Activated CD4-positive, alpha-beta T cell treated with anti-CD3 and anti-CD28 coated beads for 36 hours (primary cell): ENCODE measurements around the gene IGSF8. TPM values are rescaled to one million over a fixed set of nuclear protein-coding genes. Genes with fewer than 3 reads are reported as not detected.

Source experiments
- ATAC-seq: fragments of 200-7000 bp; cut with Tn5 transposase; one replicate; pipeline ENCODE4 v1.10.0; 2021; ENCODE audit warnings: mild to moderate bottlenecking, moderate library complexity
- CTCF ChIA-PET: fragments of 350-600 bp; sonication (Branson Sonifier 250); formaldehyde crosslinking; loops from one replicate; lab custom pipeline; 2021; ENCODE audit warnings: antibody characterized with exemption; lab: Charles Lee
- POLR2A ChIA-PET: fragments of 350-600 bp; sonication (Branson Sonifier 250); formaldehyde crosslinking; loops from one replicate; lab custom pipeline; 2021; ENCODE audit warnings: antibody characterized with exemption, inconsistent platforms; lab: Charles Lee
- DNase-seq: peaks from one replicate; pipeline ENCODE4 v3.0.0-alpha.2; 2020
- H3K27ac Mint-ChIP-seq: one replicate; pipeline ENCODE4 v1.8.0; 2021; ENCODE audit warnings: mixed read lengths
- H3K27me3 Mint-ChIP-seq: one replicate; pipeline ENCODE4 v1.8.0; 2021; ENCODE audit warnings: mixed read lengths
- H3K36me3 Mint-ChIP-seq: one replicate; pipeline ENCODE4 v1.8.0; 2021; ENCODE audit warnings: low read depth, mixed read lengths
- H3K4me1 Mint-ChIP-seq: one replicate; pipeline ENCODE4 v1.8.0; 2021; ENCODE audit warnings: mixed read lengths
- H3K4me3 Mint-ChIP-seq: one replicate; pipeline ENCODE4 v1.8.0; 2021; ENCODE audit warnings: mild to moderate bottlenecking, moderate library complexity, mixed read lengths
- H3K9me3 Mint-ChIP-seq: one replicate; pipeline ENCODE4 v1.8.0; 2021; ENCODE audit warnings: low read depth, mixed read lengths
- intact Hi-C, 2 experiments: fragments of 100-400 bp; cut with DNase I in 1 of 2; cut with micrococcal nuclease in 1 of 2; formaldehyde crosslinking; loops; one replicate each; pipeline versions ENCODE4 v1.14.2 to v1.15.1; 2022 to 2024; cut with DNase I, micrococcal nuclease
- total RNA-seq, 2 experiments: library from RNA; stranded (reverse); gene quantifications; one replicate each; pipeline ENCODE4 v1.2.3, GENCODE V29; 2021

Gene IGSF8
- total RNA-seq, 2 experiments from 2014 or later, result 29.2 to 33.8 TPM

GRCh38 chr1:160094291-160094625 lies 4.2 kb downstream of the IGSF8 start:
- no peaks in the 10 kb centered on the region for H3K27me3 Mint-ChIP-seq
- peaks cover 22% of the 10 kb centered on the region for H3K4me1 Mint-ChIP-seq
- no peak overlapping the region for H3K4me3 Mint-ChIP-seq
- ChIA-PET POLR2A (interaction anchor here (0.5 kb wide), 1 partner anchor 166 kb away, joined by 6 read pairs; no protein-coding TSS in a partner anchor), CTCF (interaction anchor here (6.5 kb wide), 1 partner anchor 8 kb away, joined by 81 read pairs; no protein-coding TSS in a partner anchor)
- no peak for DNase-seq
- no peak for ATAC-seq
- no peak overlapping the region for H3K27ac Mint-ChIP-seq
- peaks cover 5% of the 10 kb centered on the region for H3K36me3 Mint-ChIP-seq
- intact Hi-C loops, result no loop called here
- H3K9me3 Mint-ChIP-seq, result no peaks in the 10 kb centered on the region

GRCh38 chr1:160093624-160094290 lies 4.7 kb downstream of the IGSF8 start:
- no peak for ATAC-seq
- POLR2A ChIA-PET, result interaction anchor here (0.5 kb wide), 1 partner anchor 166 kb away, joined by 6 read pairs; no protein-coding TSS in a partner anchor
- no peak for DNase-seq
- Mint-ChIP-seq H3K4me1 (peaks cover 19% of the 10 kb centered on the region), H3K9me3 (no peaks in the 10 kb centered on the region), H3K27me3 (no peaks in the 10 kb centered on the region), H3K4me3 (no peak overlapping the region), H3K27ac (no peak overlapping the region), H3K36me3 (peaks cover 9% of the 10 kb centered on the region)
- CTCF ChIA-PET, result interaction anchor here (6.5 kb wide), 1 partner anchor 8 kb away, joined by 81 read pairs; no protein-coding TSS in a partner anchor
- intact Hi-C loops, result no loop called here

GRCh38 chr1:160093069-160093395 lies 5.4 kb downstream of the IGSF8 start:
- no peak overlapping the region for H3K27ac Mint-ChIP-seq
- DNase-seq, result no peak
- no peak overlapping the region for H3K4me3 Mint-ChIP-seq
- ATAC-seq, result no peak
- no peaks in the 10 kb centered on the region for H3K9me3 Mint-ChIP-seq
- POLR2A ChIA-PET, result no interaction called here
- H3K27me3 Mint-ChIP-seq, result no peaks in the 10 kb centered on the region
- CTCF ChIA-PET, result interaction anchor here (0.8 to 6.5 kb wide), 2 partner anchors 7 to 8 kb away, joined by 3 to 81 read pairs; no protein-coding TSS in a partner anchor
- intact Hi-C loops, result no loop called here
- peaks cover 9% of the 10 kb centered on the region for H3K36me3 Mint-ChIP-seq
- H3K4me1 Mint-ChIP-seq, result peaks cover 19% of the 10 kb centered on the region

- ATAC-seq (no peak), DNase-seq (no peak)
- Mint-ChIP-seq H3K27me3 (no peaks in the 10 kb centered on the region), H3K9me3 (no peaks in the 10 kb centered on the region), H3K27ac (no peak overlapping the region), H3K4me3 (no peak overlapping the region), H3K4me1 (peaks cover 16% of the 10 kb centered on the region), H3K36me3 (peaks cover 6% of the 10 kb centered on the region)
- POLR2A ChIA-PET, result no interaction called here
- intact Hi-C loops, result no loop called here
- CTCF ChIA-PET, result interaction anchor here (0.8 to 6.5 kb wide), 3 partner anchors 6 to 14 kb away, joined by 3 to 81 read pairs (median 6); no protein-coding TSS in a partner anchor
These were observed 5.9 kb downstream of the IGSF8 start for GRCh38 chr1:160092366-160093068.

- Mint-ChIP-seq H3K4me1 (peaks cover 9% of the 10 kb centered on the region), H3K36me3 (peaks cover 9% of the 10 kb centered on the region), H3K27me3 (no peaks in the 10 kb centered on the region), H3K4me3 (no peak overlapping the region), H3K27ac (peak overlapping the region; percentile 19), H3K9me3 (no peaks in the 10 kb centered on the region)
- intact Hi-C loops, result no loop called here
- no peak for DNase-seq
- ChIA-PET POLR2A (no interaction called here), CTCF (interaction anchor here (1.0 kb wide), 1 partner anchor 13 kb away, joined by 6 read pairs; no protein-coding TSS in a partner anchor)
- no peak for ATAC-seq
These were observed 6.7 kb downstream of the IGSF8 start for GRCh38 chr1:160091666-160092223.

GRCh38 chr1:160090760-160091159 lies 7.7 kb downstream of the IGSF8 start:
- Mint-ChIP-seq H3K4me3 (no peak overlapping the region), H3K27me3 (no peaks in the 10 kb centered on the region), H3K36me3 (peaks cover 9% of the 10 kb centered on the region), H3K27ac (no peak overlapping the region), H3K9me3 (no peaks in the 10 kb centered on the region), H3K4me1 (peaks cover under 1% of the 10 kb centered on the region)
- ATAC-seq (no peak), DNase-seq (no peak)
- POLR2A ChIA-PET, result no interaction called here
- CTCF ChIA-PET, result interaction anchor here (0.8 to 26.0 kb wide), 2 partner anchors 14 to 30 kb away, joined by 4 to 636 read pairs; partner anchors contain the start of gene KCNJ10
- intact Hi-C loops, result no loop called here

- intact Hi-C loops, result no loop called here
- ChIA-PET CTCF (interaction anchor here (0.6 to 26.0 kb wide), 3 partner anchors 29 to 162 kb away, joined by 3 to 636 read pairs (median 4); partner anchors contain the start of gene KCNJ10), POLR2A (no interaction called here)
- Mint-ChIP-seq H3K36me3 (peaks cover 9% of the 10 kb centered on the region), H3K9me3 (no peaks in the 10 kb centered on the region), H3K27me3 (no peaks in the 10 kb centered on the region), H3K4me1 (no peaks in the 10 kb centered on the region), H3K4me3 (no peak overlapping the region), H3K27ac (no peak overlapping the region)
- DNase-seq (no peak), ATAC-seq (no peak)
These were observed 8.5 kb downstream of the IGSF8 start for GRCh38 chr1:160089883-160090282.

DNA sequence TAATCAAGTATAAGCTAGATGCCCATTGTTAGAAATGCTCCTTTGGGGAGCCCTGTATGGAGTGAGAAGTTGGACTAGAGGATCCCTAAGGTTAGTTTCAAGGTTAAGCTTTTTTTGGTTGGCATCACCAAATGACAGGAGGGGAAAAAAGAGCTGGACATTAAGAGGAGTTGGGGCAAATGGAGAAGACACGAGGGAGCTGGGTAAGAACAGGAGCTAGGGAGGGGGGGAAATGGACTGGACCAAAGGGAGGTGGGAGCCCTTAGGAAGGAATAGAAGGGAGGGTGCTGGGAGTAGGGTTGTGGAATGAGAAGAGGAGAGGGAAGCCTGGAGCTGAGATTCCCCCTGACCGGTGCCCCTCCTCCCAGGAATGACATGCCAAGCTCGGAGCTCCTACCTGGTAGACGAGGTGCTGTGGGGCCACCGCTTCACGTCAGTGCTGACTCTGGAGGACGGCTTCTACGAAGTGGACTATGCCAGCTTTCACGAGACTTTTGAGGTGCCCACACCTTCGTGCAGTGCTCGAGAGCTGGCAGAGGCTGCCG lies 11.2 kb downstream of the IGSF8 start:
- peaks cover 9% of the 10 kb centered on the region for H3K27me3 Mint-ChIP-seq
- peaks cover 12% of the 10 kb centered on the region for H3K36me3 Mint-ChIP-seq
- DNase-seq, result no peak
- H3K27ac Mint-ChIP-seq, result no peak overlapping the region
- POLR2A ChIA-PET, result interaction anchor here (0.9 to 1.5 kb wide), 2 partner anchors 8 to 11 kb away, joined by 4 to 5 read pairs; partner anchors contain the start of gene IGSF8
- intact Hi-C loops, result no loop called here
- no peaks in the 10 kb centered on the region for H3K9me3 Mint-ChIP-seq
- H3K4me3 Mint-ChIP-seq, result no peak overlapping the region
- no peak for ATAC-seq
- CTCF ChIA-PET, result interaction anchor here (0.5 to 26.0 kb wide), 11 partner anchors 9 to 204 kb away, joined by 3 to 636 read pairs (median 4); partner anchors contain the start of genes IGSF8 and KCNJ10
- H3K4me1 Mint-ChIP-seq, result peaks cover 7% of the 10 kb centered on the region

DNA sequence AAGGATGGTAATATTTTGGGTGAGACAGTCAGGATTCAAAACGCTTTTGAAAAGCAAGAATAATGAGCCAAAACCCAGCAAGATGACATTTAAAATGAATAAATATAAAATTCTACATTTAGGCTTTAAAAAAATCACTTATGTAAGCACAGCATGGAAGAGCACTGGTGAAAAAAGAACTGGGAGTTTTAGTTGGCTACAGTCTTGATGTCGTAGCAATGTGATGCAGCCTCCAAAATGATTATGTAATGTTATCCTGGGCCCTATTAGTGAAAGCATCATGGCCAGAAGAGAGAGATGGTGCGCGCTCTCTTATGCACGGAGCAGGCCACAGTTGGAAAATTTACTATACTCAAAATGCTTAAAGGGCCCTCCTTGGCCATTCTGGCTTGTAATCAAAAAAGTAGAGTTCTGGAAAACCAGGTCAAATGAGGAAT lies 11.9 kb downstream of the IGSF8 start:
- no peak overlapping the region for H3K27ac Mint-ChIP-seq
- CTCF ChIA-PET, result interaction anchor here (0.7 to 26.0 kb wide), 17 partner anchors 9 to 165 kb away, joined by 3 to 636 read pairs (median 4); partner anchors contain the start of genes IGSF8 and KCNJ10
- peaks cover 10% of the 10 kb centered on the region for H3K36me3 Mint-ChIP-seq
- intact Hi-C loops, result no loop called here
- no peak for ATAC-seq
- H3K27me3 Mint-ChIP-seq, result peaks cover 14% of the 10 kb centered on the region
- POLR2A ChIA-PET, result interaction anchor here (0.9 to 1.5 kb wide), 2 partner anchors 9 to 11 kb away, joined by 4 to 5 read pairs; partner anchors contain the start of gene IGSF8
- H3K4me1 Mint-ChIP-seq, result peaks cover 7% of the 10 kb centered on the region
- H3K9me3 Mint-ChIP-seq, result no peaks in the 10 kb centered on the region
- DNase-seq, result no peak
- H3K4me3 Mint-ChIP-seq, result no peak overlapping the region

DNA sequence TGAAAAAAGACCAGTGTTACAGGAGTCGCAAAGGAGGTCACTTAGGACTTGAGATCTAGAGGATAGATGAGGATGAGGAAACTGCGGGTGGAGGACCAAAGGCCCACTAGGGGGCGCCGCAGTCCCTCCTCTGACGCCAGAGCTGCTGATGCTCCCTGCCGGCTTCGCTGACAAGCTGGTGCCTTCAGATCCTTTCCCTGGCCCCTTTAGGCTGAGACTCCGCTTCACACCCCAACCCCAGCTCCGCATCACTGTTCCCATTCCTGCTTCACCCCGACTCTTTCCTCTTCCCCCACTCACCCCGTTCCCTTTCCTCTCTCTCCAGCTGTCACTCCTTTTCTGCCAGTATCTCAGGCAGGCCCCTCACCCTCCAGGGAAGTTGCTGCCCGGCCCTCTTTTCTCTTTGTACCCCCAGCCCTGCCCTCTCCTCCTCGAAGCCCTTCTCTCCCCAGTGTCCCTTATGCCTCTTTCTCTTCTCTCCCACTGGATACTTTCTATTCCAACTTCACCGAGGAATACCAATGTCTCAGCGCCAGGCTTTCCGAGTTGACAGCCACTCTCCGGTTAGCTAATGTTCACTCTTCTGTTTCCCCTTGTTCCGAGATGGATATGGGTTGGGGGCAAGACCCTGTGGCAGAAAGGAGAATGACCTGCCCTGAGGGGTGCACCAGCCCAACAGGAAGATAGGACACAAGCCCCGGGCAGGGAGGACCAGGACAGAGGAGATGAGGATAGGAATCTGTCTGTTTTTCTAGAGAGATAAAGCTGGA lies 12.5 kb downstream of the IGSF8 start:
- ChIA-PET POLR2A (interaction anchor here (1.5 kb wide), 1 partner anchor 12 kb away, joined by 5 read pairs; the partner anchor contains the start of gene IGSF8), CTCF (interaction anchor here (0.6 to 26.0 kb wide), 32 partner anchors 10 to 383 kb away, joined by 3 to 636 read pairs (median 4); partner anchors contain the start of genes IGSF8, KCNJ10, PEA15 and PIGM)
- Mint-ChIP-seq H3K4me3 (no peak overlapping the region), H3K27ac (no peak overlapping the region), H3K36me3 (peaks cover 10% of the 10 kb centered on the region), H3K4me1 (peaks cover 12% of the 10 kb centered on the region), H3K27me3 (peaks cover 20% of the 10 kb centered on the region), H3K9me3 (no peaks in the 10 kb centered on the region)
- peak; percentile 76 for ATAC-seq
- intact Hi-C loops, result loop anchor here (1.0 to 2.0 kb wide), 5 partner anchors 12 to 290 kb away; partner anchors contain the start of genes IGSF8 (in 2 of the 2) and PIGM (in 1 of the 2)
- DNase-seq, result peak; percentile 91
